B cell (primary cell): ENCODE measurements around the gene TPRN. TPM values are rescaled to one million over a fixed set of nuclear protein-coding genes. Genes with fewer than 3 reads are reported as not detected.

Source experiments
- ATAC-seq: fragments of 200-7000 bp; cut with Tn5 transposase; one replicate; pipeline ENCODE4 v1.10.0; 2021; ENCODE audit warnings: low read depth, mild to moderate bottlenecking, moderate number of reproducible peaks, moderate library complexity
- CTCF ChIA-PET: fragments of 350-600 bp; sonication (Branson Sonifier 250); formaldehyde crosslinking; loops from one replicate; lab custom pipeline; 2021; ENCODE audit warnings: antibody characterized with exemption, inconsistent platforms; lab: Charles Lee
- POLR2A ChIA-PET: fragments of 350-600 bp; sonication (Branson Sonifier 250); formaldehyde crosslinking; loops from one replicate; lab custom pipeline; 2021; ENCODE audit warnings: antibody characterized with exemption; lab: Charles Lee
- DNase-seq: peaks from one replicate; pipeline ENCODE4 v3.0.0; 2013
- H2AFZ ChIP-seq: 2 replicates; pipeline ENCODE4 v1.6.1; 2012; ENCODE audit warnings: mild to moderate bottlenecking, low read depth, low read length; ENCODE audit not compliant: insufficient read depth, poor library complexity, severe bottlenecking
- H3K27ac ChIP-seq, 2 donors: 1 replicate in 1 of 2; 2 replicates in 1 of 2; pipeline ENCODE4 v1.5.1; 2012 to 2013; ENCODE audit warnings: low read length in 2 of 2, mild to moderate bottlenecking in 2 of 2, moderate library complexity in 1 of 2
- H3K27me3 ChIP-seq, 4 experiments: fragments of 200-600 bp in 1 of 4; sonication (generic) in 1 of 4; replicated peaks in 1 of 4; 1 replicate in 2 of 4; 2 replicates in 2 of 4; pipeline versions ENCODE4 v1.6.1 to v1.7.0; 2013 to 2016; ENCODE audit warnings: low read length in 3 of 4, mild to moderate bottlenecking in 2 of 4, mixed read lengths in 1 of 4, moderate library complexity in 1 of 4; ENCODE audit not compliant: insufficient read depth in 4 of 4, control insufficient read depth in 3 of 4; ENCODE audit errors: control extremely low read depth in 1 of 4
- H3K36me3 ChIP-seq, 2 experiments: replicated peaks in 1 of 2; 1 replicate in 1 of 2; 2 replicates in 1 of 2; pipeline versions ENCODE4 v1.6.1 to v1.7.1; 2013; ENCODE audit warnings: low read length in 1 of 2; ENCODE audit not compliant: insufficient read depth in 2 of 2, control insufficient read depth in 1 of 2; ENCODE audit errors: control extremely low read depth in 1 of 2, extremely low read depth in 1 of 2
- H3K4me1 ChIP-seq, 2 donors: fragments of 200-600 bp in 1 of 2; sonication (generic) in 1 of 2; 1 replicate in 1 of 2; 2 replicates in 1 of 2; pipeline versions ENCODE4 v1.5.1 to v1.6.1; 2013 to 2017; ENCODE audit warnings: low read length in 2 of 2; ENCODE audit not compliant: control insufficient read depth in 2 of 2, insufficient read depth in 2 of 2
- H3K4me2 ChIP-seq: replicated peaks from 2 replicates; pipeline ENCODE3; 2012; ENCODE audit warnings: mild to moderate bottlenecking, low read depth, low read length; ENCODE audit not compliant: poor library complexity, severe bottlenecking
- H3K4me3 ChIP-seq, 5 experiments: fragments of 200-600 bp in 1 of 5; sonication (generic) in 1 of 5; 1 replicate in 3 of 5; 2 replicates in 2 of 5; pipeline versions ENCODE4 v1.5.1 to v1.7.0; 2011 to 2016; ENCODE audit warnings: low read length in 4 of 5, mild to moderate bottlenecking in 4 of 5, low read depth in 2 of 5, control low read depth in 1 of 5, moderate library complexity in 1 of 5; ENCODE audit not compliant: insufficient read depth in 1 of 5; ENCODE audit errors: control extremely low read depth in 1 of 5, extremely low read depth in 1 of 5
- H3K79me2 ChIP-seq: fragments of 200-600 bp; sonication (generic); one replicate; pipeline ENCODE4 v1.6.0; 2016; ENCODE audit warnings: low read length; ENCODE audit not compliant: control insufficient read depth, insufficient read depth
- H3K9ac ChIP-seq: fragments of 200-600 bp; sonication (generic); 2 replicates; pipeline ENCODE4 v1.6.1; 2017; ENCODE audit warnings: mild to moderate bottlenecking, low read length, moderate library complexity
- H3K9me3 ChIP-seq, 3 donors: one replicate each; pipeline versions ENCODE4 v1.6.1 to v1.7.1; 2013; ENCODE audit warnings: low read length in 2 of 3; ENCODE audit not compliant: control insufficient read depth in 2 of 3, insufficient read depth in 1 of 3; ENCODE audit errors: control extremely low read depth in 1 of 3
- H4K20me1 ChIP-seq: 2 replicates; pipeline ENCODE4 v1.6.0; 2012; ENCODE audit warnings: mild to moderate bottlenecking, low read length; ENCODE audit not compliant: insufficient read depth, control insufficient read depth, poor library complexity, severe bottlenecking
- H3K27ac Mint-ChIP-seq: one replicate; pipeline ENCODE4 v1.8.0; 2021; ENCODE audit warnings: mixed read lengths
- H3K27me3 Mint-ChIP-seq: one replicate; pipeline ENCODE4 v1.8.0; 2021; ENCODE audit warnings: mixed read lengths
- H3K4me1 Mint-ChIP-seq: one replicate; pipeline ENCODE4 v1.8.0; 2021; ENCODE audit warnings: mixed read lengths
- H3K4me3 Mint-ChIP-seq: one replicate; pipeline ENCODE4 v1.8.0; 2021; ENCODE audit warnings: mixed read lengths
- H3K9me3 Mint-ChIP-seq: one replicate; pipeline ENCODE4 v1.8.0; 2022; ENCODE audit warnings: mixed read lengths; ENCODE audit not compliant: insufficient read depth
- EZH2 ChIP-seq: IDR thresholded peaks from 2 replicates; pipeline ENCODE4 v1.6.1; 2012; ENCODE audit warnings: borderline replicate concordance, low read depth, mild to moderate bottlenecking, moderate library complexity, low read length; ENCODE audit not compliant: insufficient read depth, poor library complexity, severe bottlenecking
- WGBS: methylation state at CpG from one replicate; pipeline ENCODE4 v1.1.5; 2013; ENCODE audit warnings: missing lambda C conversion rate; ENCODE audit not compliant: insufficient coverage; 5-methylcytosine and 5-hydroxymethylcytosine counted together
- intact Hi-C: fragments of 100-400 bp; cut with micrococcal nuclease; formaldehyde crosslinking; loops from one replicate; pipeline ENCODE4 v1.10.0; 2022
- polyA plus RNA-seq: library from polyadenylated mRNA; depleted of rRNA; stranded (reverse); fragments of >200 nt; gene quantifications from 2 replicates; pipeline ENCODE4 v1.2.3, GENCODE V29; 2012
- total RNA-seq, 2 donors: library from RNA; stranded (reverse); fragments of 120-200 nt in 1 of 2; gene quantifications; 1 replicate in 1 of 2; 2 replicates in 1 of 2; pipeline versions ENCODE4 v1.2.3 to v1.2.4, GENCODE V29; 2013 to 2022
- TF ChIP-seq, protein P1 (sequence below): fragments of 200-600 bp; IDR thresholded peaks from one replicate; pipeline ENCODE4 v1.8.0; 2022; ENCODE audit warnings: antibody characterized with exemption, mild to moderate bottlenecking

Gene TPRN
- total and polyA plus RNA-seq, 2 donors (not counting 1 experiment from before 2014, with no cell fraction given): 5.7 to 16.3 TPM

DNA sequence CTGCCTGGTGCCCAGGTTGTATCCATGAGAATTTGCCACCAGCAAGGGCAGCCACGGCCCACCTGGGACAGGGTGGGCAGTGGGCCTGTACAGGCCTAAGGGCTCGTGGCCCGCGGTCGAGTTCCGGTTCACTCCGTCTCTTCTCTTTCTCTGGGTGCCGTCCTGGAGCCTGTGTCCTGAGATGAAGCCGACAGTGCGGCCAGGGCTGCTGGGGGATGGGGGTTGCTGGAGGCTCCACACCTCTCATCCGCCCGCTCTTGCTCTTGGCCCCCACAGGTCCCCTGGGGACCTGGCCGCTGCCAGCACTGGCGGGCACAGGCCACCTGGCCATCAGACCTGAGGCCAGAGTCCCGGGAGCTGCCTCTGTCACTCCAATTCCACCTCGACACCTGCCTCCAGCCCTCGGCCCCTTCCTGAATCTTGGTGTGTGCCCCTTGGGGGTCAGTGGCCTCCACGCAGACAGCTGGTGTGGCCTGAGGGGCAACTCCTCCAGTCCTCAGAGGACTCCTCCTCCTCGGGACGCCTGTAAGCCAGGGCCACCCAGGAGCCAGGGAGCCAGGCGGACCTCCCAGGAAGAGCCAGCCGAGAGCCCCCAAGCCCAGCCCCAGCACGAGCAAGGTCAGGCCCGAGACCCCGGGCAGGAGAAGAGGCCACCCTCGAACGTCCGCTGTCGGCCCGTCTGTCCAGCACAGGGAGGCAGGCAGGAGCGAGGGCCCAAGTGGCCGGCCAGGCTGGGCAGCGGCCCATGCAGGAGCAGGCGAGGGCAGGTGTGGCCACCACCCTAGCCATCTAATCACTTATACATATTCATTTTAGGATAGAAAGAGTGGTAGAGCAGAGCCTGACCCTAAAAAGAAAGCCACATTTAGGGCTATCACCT lies 35.9 kb downstream of the TPRN start:
- Histone ChIP-seq H3K9me3 (peaks cover 0 to 22% (median 0%) of the 10 kb centered on the region in 3 donors), H4K20me1 (no peaks in the 10 kb centered on the region), H3K4me3 (no peak overlapping the region), H3K27me3 (peaks cover 0 to 75% (median 28%) of the 10 kb centered on the region in 4 experiments), H3K4me1 (peaks cover 12 to 39% of the 10 kb centered on the region in 2 donors), H3K79me2 (no peaks in the 10 kb centered on the region), H3K9ac (no peak overlapping the region), H3K27ac (no peak overlapping the region), H3K4me2 (no peak overlapping the region), H3K36me3 (no peaks in the 10 kb centered on the region), H2AFZ (no peak overlapping the region)
- Mint-ChIP-seq H3K4me1 (peaks cover 12% of the 10 kb centered on the region), H3K4me3 (no peak overlapping the region), H3K27me3 (peaks cover 34% of the 10 kb centered on the region), H3K27ac (no peak overlapping the region), H3K9me3 (no peaks in the 10 kb centered on the region)
- WGBS: 92% methylated on average over 26 of the region's 34 CpGs
- ChIA-PET CTCF (no interaction called here), POLR2A (no interaction called here)
- intact Hi-C loops: no loop called here
- ATAC-seq: no peak
- TF ChIP-seq EZH2: no peak
- TF ChIP-seq, protein P1, sequence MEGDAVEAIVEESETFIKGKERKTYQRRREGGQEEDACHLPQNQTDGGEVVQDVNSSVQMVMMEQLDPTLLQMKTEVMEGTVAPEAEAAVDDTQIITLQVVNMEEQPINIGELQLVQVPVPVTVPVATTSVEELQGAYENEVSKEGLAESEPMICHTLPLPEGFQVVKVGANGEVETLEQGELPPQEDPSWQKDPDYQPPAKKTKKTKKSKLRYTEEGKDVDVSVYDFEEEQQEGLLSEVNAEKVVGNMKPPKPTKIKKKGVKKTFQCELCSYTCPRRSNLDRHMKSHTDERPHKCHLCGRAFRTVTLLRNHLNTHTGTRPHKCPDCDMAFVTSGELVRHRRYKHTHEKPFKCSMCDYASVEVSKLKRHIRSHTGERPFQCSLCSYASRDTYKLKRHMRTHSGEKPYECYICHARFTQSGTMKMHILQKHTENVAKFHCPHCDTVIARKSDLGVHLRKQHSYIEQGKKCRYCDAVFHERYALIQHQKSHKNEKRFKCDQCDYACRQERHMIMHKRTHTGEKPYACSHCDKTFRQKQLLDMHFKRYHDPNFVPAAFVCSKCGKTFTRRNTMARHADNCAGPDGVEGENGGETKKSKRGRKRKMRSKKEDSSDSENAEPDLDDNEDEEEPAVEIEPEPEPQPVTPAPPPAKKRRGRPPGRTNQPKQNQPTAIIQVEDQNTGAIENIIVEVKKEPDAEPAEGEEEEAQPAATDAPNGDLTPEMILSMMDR: no peak
- no peak for DNase-seq

DNA sequence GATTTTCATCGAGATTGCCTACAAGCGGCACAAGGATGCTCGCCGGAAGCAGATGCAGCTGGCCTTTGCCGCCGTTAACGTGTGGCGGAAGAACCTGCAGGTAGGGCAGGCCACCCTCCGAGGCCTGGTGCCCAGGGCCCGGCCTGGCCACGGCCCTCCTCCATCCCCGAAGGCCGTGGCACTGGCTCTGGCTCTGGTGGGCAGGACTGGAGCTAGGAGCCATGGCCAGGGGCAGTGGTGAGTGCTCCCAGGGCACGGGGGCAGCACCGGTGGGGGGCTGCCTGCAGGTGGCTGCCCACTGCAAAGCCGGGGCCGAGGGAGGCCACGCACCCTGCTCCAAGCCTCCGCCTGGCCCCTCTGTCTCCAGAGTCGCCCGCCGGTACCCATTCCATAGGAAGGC lies 36.7 kb downstream of the TPRN start:
- Histone ChIP-seq H3K4me1 (peaks cover 12 to 34% of the 10 kb centered on the region in 2 donors), H3K4me2 (no peak overlapping the region), H3K27ac (no peak overlapping the region), H3K9ac (no peak overlapping the region), H4K20me1 (no peaks in the 10 kb centered on the region), H2AFZ (no peak overlapping the region), H3K36me3 (no peaks in the 10 kb centered on the region), H3K4me3 (no peak overlapping the region), H3K9me3 (peaks cover 0 to 23% (median 0%) of the 10 kb centered on the region in 3 donors), H3K27me3 (peaks cover 0 to 80% (median 30%) of the 10 kb centered on the region in 4 experiments), H3K79me2 (no peaks in the 10 kb centered on the region)
- DNase-seq (no peak), ATAC-seq (no peak)
- ChIA-PET CTCF (no interaction called here), POLR2A (no interaction called here)
- H3K9me3 Mint-ChIP-seq: no peaks in the 10 kb centered on the region
- H3K27me3 Mint-ChIP-seq: peaks cover 38% of the 10 kb centered on the region
- intact Hi-C loops: no loop called here
- WGBS: 94% methylated on average over 22 of the region's 22 CpGs
- no peak for TF ChIP-seq EZH2
- no peak overlapping the region for H3K4me3 Mint-ChIP-seq
- peaks cover 17% of the 10 kb centered on the region for H3K4me1 Mint-ChIP-seq
- peak overlapping the region; percentile 20 for H3K27ac Mint-ChIP-seq
